Measurements from ENCODE around the gene APLF.

DNA sequence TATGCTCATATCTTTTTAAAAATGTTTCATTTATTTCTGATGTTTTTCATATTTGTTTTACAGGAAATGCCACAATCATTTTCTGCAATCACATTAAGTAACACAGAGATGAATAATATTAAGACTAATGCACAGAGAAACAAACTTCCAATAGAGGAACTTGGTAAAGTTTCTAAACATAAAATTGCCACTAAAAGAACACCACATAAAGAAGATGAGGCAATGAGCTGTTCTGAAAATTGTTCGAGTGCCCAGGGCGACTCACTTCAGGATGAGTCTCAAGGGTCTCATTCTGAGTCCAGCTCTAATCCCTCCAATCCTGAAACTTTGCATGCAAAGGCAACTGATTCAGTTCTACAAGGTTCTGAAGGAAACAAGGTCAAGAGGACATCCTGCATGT is 70.4 kb downstream of the APLF start:
- TF ChIP-seq, protein P1, sequence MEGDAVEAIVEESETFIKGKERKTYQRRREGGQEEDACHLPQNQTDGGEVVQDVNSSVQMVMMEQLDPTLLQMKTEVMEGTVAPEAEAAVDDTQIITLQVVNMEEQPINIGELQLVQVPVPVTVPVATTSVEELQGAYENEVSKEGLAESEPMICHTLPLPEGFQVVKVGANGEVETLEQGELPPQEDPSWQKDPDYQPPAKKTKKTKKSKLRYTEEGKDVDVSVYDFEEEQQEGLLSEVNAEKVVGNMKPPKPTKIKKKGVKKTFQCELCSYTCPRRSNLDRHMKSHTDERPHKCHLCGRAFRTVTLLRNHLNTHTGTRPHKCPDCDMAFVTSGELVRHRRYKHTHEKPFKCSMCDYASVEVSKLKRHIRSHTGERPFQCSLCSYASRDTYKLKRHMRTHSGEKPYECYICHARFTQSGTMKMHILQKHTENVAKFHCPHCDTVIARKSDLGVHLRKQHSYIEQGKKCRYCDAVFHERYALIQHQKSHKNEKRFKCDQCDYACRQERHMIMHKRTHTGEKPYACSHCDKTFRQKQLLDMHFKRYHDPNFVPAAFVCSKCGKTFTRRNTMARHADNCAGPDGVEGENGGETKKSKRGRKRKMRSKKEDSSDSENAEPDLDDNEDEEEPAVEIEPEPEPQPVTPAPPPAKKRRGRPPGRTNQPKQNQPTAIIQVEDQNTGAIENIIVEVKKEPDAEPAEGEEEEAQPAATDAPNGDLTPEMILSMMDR (IDR thresholded peaks at IDR 0.05; ENCODE audit: low read length) = no peak
- TF ChIP-seq EZH2 (IDR thresholded peaks at IDR 0.05; ENCODE audit: borderline replicate concordance, low read length) = no peak
